Adipose tissue (tissue), 3 donors: ENCODE results near the gene NETO2. TPM values are rescaled to one million over a fixed set of nuclear protein-coding genes. Genes with fewer than 3 reads are reported as not detected.
"Not testable (repeated sequence)": the region's sequence is repeated elsewhere in the genome, so short reads cannot be mapped to it uniquely, and the experiment has no call there.

ENCODE experiments used
- H3K27ac ChIP-seq: one replicate; pipeline ENCODE4 v1.5.1; 2013; ENCODE audit warnings: low read depth, low read length
- WGBS, 3 donors: extraction: QIAGEN DNeasy Blood & Tissue Kit; methylation state at CpG; one replicate each; pipeline ENCODE4 v1.1.7; 2013; 5-methylcytosine and 5-hydroxymethylcytosine counted together
- polyA plus RNA-seq, 3 donors: library from polyadenylated mRNA; stranded (reverse); fragments of 200-250 nt; gene quantifications; one replicate each; pipeline ENCODE4 v1.2.3, GENCODE V29; 2013
- donor health status: healthy with polysubstance abuse.
- donor health status: Bipolar disorder and iron deficiency.
- donor health status: healthy.

Gene NETO2
- polyA plus RNA-seq, 3 donors, result 1.1 to 3.0 (median 1.4) TPM

DNA sequence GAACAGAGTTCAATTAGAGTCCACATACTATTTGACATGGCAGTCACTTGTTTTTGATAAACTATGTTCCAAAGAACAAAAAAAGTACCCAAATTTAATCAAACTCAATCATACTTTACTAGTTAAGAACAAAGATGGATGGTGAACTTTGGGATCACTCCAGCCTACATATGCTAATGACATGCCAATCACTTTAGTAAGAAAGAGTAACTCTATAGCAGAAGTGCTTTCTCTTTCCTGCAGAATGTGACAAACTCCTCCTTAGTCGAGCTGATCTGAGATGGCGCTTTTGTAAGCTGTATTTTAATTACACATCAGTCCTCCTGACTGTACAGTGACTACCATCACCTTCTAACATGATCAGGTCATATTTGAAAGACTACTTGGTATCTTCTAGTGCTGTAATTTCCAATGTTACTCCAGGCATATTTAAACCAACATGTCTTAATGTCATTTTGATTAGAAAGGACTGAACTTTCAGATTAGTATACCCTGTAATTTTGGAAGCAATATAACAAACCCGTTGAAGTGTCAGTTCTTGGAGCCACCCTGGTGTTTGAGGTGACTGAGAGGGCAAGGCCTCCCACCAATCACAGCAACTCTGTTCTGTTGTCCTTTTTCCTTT lies 4.1 kb downstream of the NETO2 start:
- 70 to 74% (median 71%) methylated on average over 3 of the region's 3 CpGs for WGBS, 3 donors
- no peak overlapping the region for H3K27ac ChIP-seq

GRCh38 chr16:47137925-47138324 lies 5.8 kb downstream of the NETO2 start:
- WGBS, 3 donors, result 84 to 96% (median 94%) methylated on average over 9 of the region's 9 CpGs

DNA sequence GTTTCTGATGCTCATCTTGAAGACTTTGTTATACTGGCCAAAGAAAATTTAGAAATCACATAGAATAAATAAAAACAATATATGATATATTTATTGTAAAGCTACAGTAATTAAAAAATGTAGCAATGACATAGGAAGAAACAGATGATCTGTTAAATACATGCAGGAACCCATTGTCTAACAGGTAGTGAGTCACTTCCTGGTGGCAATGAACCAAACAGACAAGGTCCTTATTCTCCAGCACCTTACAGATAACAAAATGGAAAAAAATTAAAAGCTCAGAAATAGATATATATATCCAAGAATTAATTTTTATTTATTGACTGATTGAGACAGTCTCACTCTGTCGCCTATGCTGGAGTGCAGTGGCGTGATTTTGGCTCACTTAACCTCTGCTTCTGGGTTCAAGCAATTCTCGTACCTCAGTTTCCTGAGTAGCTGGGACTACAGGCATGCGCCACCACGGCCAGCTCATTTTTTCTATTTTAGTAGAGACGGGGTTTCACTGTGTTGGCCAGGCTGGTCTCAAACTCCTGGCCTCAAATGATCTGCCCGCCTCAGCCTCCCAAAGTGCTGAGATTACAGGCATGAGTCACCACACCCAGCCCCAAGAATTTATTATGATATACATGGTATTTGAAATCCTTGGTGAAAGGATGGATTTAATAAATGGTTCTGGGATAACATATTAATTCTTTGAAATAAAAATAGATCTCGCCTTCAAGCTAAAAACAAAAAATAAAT lies 7.5 kb downstream of the NETO2 start:
- WGBS, 3 donors, result 71 to 86% (median 75%) methylated on average over 8 of the region's 8 CpGs

More at GRCh38 chr16:47137925-47138324, 5.8 kb downstream of the NETO2 start:
- not testable (repeated sequence) for H3K27ac ChIP-seq

GRCh38 chr16:47134550-47134949 lies 9.2 kb downstream of the NETO2 start:
- 82 to 94% (median 94%) methylated on average over 4 of the region's 4 CpGs for WGBS, 3 donors
- H3K27ac ChIP-seq, result no peak overlapping the region

More for the DNA sequence above, 7.5 kb downstream of the NETO2 start:
- H3K27ac ChIP-seq, result no peak overlapping the region

- no peak overlapping the region for H3K27ac ChIP-seq
Observed at GRCh38 chr16:47132308-47132707, 11.4 kb downstream of the NETO2 start.

- no peak overlapping the region for H3K27ac ChIP-seq
- 74 to 89% (median 75%) methylated on average over 7 of the region's 7 CpGs for WGBS, 3 donors
Observed at GRCh38 chr16:47129755-47130435, 13.8 kb downstream of the NETO2 start.

- no peak overlapping the region for H3K27ac ChIP-seq
- WGBS, 3 donors, result 87 to 90% (median 87%) methylated on average over 3 of the region's 3 CpGs
Observed at GRCh38 chr16:47127541-47127940, 16.2 kb downstream of the NETO2 start.

DNA sequence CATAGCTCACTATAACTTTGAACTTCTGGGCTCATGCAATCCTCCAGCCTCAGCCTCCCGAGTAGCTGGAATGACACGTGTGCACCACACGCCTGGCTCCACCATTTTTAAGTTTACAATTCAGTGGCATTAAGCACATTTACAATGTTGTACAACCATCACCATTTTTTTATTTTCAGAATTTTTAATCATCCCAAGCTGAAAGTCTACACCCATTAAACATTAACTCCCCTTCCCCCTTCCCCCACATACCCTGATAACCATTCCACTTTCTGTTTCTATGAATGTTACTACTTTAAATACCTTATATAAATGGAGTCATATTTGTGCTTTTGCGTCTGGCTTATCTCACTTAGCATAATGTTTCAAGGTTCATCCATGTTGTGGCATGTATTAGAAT lies 18.0 kb downstream of the NETO2 start:
- H3K27ac ChIP-seq, result no peak overlapping the region
- WGBS, 3 donors, result 66 to 91% (median 89%) methylated on average over 4 of the region's 4 CpGs

- H3K27ac ChIP-seq, result no peak overlapping the region
- 85 to 92% (median 88%) methylated on average over 2 of the region's 2 CpGs for WGBS, 3 donors
Observed at GRCh38 chr16:47113130-47113529, 30.6 kb downstream of the NETO2 start.

DNA sequence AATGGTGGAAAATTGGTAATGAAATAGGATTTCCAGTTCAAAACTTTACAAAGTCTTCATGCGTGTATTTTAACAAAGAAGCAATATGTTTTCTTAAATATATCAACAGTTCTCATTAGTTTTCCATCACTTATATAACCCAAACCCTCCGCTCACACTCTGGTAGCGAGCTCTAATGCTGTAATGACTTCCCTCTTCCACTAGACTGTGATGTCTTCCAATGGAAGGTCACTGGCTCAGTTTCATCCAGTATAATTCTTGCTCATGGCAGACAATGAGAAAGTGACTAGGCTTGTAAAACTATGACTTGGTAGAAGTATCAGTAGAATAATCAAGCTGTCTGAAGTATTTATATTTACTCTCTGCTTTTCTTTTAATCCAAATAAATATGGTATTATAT lies 32.8 kb downstream of the NETO2 start:
- WGBS, 3 donors, result 93 to 97% (median 95%) methylated on average over 3 of the region's 3 CpGs
- H3K27ac ChIP-seq, result no peak overlapping the region

- no peak overlapping the region for H3K27ac ChIP-seq
- 57 to 84% (median 64%) methylated on average over 5 of the region's 5 CpGs for WGBS, 3 donors
Observed at GRCh38 chr16:47109361-47109760, 34.4 kb downstream of the NETO2 start.

GRCh38 chr16:47102921-47103320 lies 40.8 kb downstream of the NETO2 start:
- not testable (repeated sequence) for H3K27ac ChIP-seq
- 95 to 97% (median 95%) methylated on average over 4 of the region's 4 CpGs for WGBS, 3 donors

DNA sequence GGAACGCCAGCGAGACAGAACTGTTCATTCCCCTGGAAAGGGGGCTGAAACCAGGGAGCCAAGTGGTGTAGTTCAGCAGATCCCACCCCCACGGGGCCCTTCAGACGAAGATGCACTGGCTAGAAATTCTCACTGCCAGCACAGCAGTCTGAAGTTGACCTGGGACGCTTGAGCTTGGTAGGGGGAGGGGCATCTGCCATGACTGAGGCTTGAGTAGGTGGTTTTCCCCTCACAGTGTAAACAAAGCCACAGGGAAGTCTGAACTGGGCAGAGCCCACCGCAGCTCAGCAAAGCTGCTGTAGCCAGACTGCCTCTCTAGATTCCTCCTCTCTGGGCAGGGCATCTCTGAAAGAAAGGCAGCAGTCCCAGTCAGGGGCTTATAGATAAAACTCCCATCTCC lies 46.6 kb downstream of the NETO2 start:
- WGBS, 3 donors, result 62 to 68% (median 68%) methylated on average over 6 of the region's 6 CpGs
- not testable (repeated sequence) for H3K27ac ChIP-seq

DNA sequence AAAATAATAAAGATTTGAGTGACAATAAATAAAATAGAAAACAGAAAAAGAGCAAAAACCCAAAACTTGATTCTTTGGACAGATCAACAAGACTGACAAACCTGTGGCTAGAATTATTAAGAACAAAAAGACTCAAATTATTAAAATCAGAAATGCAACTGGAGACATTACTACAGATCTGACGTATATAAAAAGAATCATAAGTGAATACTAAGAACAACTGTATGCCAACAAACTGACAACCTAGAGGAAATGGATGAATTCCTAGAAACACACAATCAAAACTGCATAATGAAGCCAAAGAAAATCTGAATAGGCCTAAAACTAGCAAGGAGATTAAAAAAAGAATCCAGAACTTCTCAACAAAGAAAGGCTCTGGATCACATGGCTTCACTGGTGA lies 47.4 kb downstream of the NETO2 start:
- H3K27ac ChIP-seq, result no peak overlapping the region
- 68 to 91% (median 81%) methylated on average over 1 of the region's 1 CpG for WGBS, 3 donors

DNA sequence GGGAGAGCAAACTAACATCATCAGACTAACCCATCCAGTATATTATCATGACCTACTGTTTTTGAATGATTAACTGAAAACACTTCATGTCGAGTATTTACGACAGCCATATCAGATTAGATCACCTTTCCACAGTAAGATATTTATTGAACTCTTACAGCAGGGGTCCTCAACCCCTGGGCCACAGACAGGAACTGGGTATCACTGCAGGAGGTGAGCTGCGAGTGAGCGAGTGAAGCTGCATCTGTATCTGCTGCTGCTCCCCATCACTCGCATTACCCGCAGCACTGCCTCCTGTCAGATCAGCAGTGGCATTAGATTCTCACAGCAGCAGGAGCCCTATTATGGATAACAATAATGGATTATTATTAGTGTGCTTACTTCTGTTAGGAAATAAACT lies 59.5 kb downstream of the NETO2 start:
- 84 to 93% (median 91%) methylated on average over 6 of the region's 6 CpGs for WGBS, 3 donors
- H3K27ac ChIP-seq, result no peak overlapping the region

- 85 to 97% (median 95%) methylated on average over 2 of the region's 2 CpGs for WGBS, 3 donors
Observed at GRCh38 chr16:47082099-47082865, 61.5 kb downstream of the NETO2 start.

DNA sequence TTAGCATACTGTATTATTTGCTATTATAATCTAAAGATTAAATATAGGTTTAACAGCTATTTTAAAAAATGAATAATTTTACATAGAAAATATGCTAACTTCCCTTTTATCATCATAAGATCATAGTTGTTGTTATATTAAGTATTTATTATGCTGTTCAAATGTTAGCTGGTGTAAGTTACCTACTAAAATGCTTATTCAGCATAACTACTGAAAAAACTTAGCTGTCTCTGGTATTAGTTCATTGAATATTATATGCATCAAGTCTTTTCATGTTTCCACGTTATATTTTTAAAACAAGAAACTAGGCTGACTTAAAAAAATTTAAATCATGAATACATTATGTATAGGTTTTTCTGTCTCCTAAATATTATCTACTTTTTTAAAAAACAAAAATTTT lies 62.6 kb downstream of the NETO2 start:
- 80 to 89% (median 86%) methylated on average over 1 of the region's 1 CpG for WGBS, 3 donors
- H3K27ac ChIP-seq, result no peak overlapping the region

More at GRCh38 chr16:47082099-47082865, 61.5 kb downstream of the NETO2 start:
- H3K27ac ChIP-seq, result no peak overlapping the region

GRCh38 chr16:47079860-47080259 lies 63.9 kb downstream of the NETO2 start:
- no peak overlapping the region for H3K27ac ChIP-seq
- 68 to 77% (median 75%) methylated on average over 5 of the region's 5 CpGs for WGBS, 3 donors
